ENCODE measurements around the gene PPM1E. TPM values are rescaled to one million over a fixed set of nuclear protein-coding genes. Genes with fewer than 3 reads are reported as not detected.
"Not testable (repeated sequence)": the region's sequence is repeated elsewhere in the genome, so short reads cannot be mapped to it uniquely, and the experiment has no call there.

Gene PPM1E
- total RNA-seq, 1 donor from 2014 or later, result 55.1 TPM

DNA sequence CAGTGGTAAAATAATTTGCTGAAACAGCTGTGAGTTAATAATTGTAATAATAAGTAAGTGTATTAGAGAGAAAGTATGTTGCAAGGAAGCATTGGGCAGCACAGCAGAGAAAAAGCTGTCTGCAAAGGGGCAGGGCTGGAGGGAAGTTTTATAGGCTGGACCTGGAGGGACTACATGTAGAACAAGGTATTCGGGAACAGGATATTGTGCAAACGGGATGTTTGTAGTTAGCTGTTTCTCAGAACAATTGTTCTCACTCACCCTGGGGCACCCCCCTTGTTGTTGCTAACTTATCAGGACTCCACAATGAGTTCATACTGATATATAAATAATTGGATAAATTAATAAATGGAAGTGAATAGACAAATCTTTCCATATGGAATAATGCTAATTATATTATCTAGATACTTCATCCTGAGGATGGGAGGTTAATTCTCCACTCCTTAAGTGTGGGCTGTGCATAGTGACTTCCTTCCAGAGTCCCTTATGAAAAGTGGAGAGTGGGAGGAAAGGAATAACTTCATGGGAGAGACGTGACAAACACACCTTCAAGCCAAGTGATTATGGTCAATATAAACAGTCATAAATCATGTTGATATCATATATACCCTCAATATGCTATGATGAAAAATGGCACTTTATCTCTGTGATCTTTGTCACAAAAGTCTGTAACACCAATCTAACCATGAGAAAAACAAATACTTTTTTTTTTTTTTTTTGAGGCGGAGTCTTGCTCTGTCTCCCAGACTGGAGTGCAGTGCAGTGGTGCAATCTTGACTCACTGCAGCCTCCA is 85.4 kb downstream of the PPM1E start:
- DNase-seq, result no peak

DNA sequence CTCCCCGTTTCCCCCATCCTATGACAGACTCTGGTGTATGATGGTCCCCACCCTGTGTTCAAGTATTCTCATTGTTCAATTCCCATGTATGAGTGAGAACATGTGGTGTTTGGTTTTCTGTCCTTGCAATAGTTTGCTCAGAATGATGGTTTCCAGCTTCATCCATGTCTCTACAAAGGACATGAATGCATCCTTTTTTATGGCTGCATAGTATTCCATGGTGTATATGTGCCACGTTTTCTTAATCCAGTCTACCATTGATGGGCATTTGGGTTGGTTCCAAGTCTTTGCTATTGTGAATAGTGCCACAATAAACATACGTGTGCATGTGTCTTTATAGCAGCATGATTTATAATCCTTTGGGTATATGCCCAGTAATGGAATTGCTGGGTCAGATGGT is 90.8 kb downstream of the PPM1E start:
- DNase-seq, result not testable (repeated sequence)

DNA sequence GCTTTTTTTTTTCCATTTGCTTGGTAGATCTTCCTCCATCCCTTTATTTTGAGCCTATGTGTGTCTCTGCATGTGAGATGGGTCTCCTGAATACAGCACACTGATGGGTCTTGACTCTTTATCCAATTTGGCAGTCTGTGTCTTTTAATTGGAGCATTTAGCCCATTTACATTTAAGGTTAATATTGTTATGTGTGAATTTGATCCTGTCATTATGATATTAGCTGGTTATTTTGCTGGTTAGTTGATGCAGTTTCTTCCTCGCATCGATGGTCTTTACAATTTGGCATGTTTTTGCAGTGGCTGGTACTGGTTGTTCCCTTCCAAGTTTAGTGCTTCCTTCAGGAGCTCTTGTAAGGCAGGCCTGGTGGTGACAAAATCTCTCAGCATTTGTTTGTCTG is 94.5 kb downstream of the PPM1E start:
- DNase-seq, result not testable (repeated sequence)

DNA sequence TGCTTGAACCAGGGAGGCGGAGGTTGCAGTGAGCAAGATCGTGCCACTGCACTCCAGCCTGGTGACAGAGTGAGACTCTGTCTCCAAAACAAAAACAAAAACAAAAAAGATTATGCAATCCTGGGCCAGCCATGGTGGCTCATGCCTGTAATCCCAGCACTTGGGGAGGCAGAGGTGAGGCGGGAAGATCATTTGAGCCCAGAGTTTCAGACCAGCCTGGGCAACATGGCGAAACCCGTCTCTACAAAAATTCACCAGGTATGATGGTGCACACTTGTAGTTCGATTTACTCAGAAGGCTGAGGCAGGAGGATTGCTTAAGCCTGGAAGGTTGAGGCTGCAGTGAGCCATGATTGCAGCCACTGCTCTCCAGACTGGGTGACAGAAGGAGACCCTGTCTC is 109.6 kb downstream of the PPM1E start:
- DNase-seq, result no peak

DNA sequence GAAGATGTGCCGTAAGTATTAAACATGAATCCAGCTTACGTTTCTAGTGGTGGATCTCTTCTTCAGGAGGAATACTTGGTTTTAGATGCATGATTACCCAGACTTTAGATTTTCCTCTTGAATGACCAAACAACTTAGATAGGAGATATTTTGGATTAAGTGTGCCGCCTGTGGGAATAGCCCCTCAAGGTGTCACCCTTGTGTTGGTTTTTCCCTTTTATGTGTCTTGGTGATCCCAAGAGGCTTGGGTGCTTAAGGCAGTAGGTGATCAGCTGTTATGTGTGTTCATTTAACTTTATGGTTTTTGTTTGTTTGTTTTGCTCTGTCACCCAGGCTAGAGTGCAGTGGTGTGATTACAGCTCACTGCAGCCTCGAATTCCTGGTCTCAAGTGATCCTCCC is 115.1 kb downstream of the PPM1E start:
- DNase-seq, result no peak

DNA sequence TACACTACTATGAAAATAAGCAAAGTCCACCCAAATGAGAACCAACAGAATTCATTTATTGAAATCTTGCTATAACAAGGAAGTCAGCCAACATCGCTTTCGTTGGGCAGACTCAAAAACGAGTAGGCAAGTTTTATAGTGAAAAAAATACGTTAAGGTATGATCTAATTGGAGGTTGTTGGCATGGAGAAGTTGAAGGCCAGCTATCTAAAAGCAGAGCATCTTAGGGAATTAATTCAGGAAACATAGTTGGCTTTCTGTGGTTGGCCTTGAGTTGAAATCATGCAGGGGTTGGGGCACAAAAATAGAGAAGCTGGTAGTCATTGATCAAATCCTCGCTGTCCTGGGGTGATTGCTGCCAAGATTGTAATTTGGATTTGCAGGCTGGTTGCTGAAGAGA is 118.3 kb downstream of the PPM1E start:
- DNase-seq, result no peak

DNA sequence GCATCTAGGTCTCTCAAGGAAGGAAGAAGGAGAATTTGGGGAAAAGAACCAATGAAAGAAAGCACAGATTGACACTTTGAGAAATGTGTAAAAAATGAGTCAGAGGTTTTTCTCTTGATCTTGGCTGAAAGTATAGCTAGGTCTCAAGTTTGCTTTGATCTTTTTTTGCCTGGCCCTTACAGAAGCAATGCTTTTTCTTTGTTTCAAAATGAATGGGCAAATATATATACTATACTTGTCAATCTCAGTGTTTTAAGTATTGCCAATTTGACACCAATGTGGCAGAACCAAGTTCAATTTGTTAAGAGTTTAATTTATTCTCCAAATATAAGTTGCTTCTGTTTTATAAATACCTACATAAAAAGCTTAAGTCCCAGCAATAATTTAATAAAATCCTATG is 119.6 kb downstream of the PPM1E start:
- DNase-seq, result no peak

DNA sequence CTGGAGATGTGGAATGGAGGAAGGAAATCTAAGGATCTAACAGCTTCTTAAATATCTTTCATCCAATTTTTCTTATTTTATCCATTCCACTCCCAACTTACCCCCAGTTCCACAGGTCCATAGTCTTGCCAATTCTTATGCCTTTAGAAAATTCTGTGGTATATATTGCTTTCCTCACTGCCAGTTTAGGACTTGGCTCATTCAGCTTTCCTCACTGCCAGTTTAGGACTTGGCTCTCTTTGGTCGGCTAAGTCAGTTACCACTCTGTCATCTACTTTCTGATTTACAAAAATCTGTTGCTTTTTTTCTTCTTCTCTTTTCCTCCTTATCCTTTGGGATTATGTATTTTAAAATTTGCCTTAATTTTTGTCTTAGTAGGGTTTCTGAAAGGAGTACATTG is 128.5 kb downstream of the PPM1E start:
- DNase-seq, result no peak

DNA sequence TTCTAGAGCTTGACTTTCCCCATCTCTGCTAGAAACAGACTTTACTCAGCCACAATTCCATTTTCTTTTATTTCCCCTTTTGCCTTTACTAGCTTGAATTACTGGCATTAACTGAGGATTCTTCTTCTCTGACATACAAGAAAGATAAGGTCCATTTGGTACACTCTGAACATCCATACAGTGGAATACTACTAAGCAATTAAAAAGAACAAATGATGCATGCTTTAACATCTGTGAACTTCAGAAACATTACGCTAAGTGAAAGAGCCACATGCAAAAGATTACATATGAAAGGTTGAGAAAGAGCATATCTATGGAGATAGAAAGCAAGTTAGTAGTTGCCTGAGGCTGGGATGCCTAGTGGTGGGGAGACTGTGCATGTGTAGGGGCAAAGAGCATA is 130.9 kb downstream of the PPM1E start:
- no peak for DNase-seq

DNA sequence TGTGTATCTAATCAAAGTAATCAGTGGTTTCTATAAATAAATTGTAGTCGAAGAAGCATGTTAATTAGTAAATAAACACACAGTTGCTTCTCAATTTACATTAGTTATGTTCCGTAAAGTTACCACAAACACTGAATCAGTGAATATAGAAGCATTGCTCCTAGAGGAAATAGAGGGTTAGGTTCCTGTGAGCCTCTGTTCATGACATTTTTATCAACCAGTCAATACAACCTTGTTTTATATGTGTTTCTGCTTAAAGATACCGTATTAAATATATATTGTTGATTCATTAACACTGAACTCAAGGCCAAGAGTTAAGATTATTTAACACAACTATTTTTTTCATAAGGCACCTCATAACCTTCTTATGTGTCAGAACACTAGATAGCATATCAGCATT is 134.3 kb downstream of the PPM1E start:
- DNase-seq, result no peak

DNA sequence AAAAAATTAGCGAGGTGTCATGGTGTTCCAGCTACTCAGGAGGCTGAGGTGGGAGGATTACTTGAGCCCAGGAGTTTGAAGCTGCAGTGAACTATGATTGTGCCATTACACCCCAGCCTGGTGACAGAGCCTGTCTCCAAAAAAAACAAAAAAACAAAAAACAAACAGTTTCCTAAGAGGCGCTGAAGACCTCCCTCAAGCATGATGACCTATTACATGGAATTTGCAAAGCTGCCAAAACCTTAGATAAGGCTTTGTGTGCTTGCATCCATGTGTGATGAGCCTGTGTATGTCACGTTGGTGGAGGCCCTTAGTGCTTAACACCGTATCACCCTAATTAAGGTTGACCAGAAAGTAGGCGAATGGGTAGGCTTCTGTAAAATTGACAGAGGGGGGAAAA is 143.5 kb downstream of the PPM1E start:
- DNase-seq, result no peak

DNA sequence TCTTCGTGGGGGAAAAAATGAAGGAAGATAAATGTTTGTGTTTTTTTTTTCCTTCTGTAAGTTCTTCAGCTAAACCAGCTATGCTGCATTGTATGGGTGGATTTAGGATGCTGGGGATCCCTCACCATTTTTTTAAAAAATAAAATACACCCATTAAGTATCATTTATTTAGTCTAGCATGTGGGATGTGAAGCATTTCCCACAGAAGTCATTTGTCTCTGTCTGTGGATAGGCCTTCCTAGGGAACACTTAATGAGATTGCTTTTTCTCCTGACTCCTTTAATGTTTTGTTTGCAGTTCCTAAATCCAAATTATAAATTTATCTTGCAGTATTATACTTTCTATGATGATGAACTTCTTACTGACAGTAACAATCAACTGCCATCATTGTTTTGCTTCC is 146.7 kb downstream of the PPM1E start:
- DNase-seq, result no peak

DNA sequence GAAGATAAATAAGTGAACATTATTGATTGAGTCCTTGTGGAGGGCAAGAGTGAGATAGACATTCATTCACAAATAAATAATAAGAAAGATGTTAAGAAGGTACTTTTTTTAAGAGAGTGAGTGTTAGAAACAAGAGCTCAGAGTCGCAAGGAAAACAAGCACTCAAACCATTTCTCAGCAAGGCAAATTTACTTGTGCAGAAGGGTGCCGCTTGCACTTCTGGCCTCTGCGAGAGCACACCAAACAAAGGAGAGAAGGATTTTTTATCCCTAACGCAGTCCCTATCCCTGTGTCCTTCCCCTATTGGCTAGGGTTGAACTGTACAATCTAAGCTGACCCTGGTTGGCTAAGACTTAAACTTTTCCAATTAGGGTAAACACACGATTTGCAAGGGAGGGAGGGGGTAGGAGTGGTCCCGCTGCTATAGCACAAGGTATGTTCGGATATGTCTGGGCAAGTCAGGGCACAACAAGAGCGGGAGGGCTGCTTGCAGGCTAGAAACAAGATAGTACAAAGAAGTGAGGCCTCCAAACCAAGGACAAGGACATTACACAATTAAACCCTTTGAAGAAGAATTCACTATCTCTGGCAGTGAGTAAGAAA is 156.2 kb downstream of the PPM1E start:
- no peak for DNase-seq

DNA sequence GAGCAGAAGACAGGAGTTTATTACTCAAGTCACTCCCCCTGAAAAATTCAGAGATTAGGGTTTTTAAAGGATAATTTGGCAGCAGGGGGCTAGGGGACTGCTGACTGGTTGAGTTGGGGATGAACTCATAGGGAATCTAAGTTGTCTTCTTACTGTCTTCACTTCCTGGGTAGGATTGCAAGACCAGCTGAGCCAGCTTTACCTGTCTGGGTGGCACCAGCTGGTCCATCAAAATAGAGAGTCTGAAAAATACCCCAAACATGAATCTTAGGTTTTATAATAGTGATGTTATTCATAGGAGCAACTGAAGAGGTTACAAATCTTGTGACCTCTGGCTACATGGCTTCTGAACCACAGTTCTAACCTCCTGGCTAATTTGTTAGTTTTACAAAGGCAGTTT is 157.9 kb downstream of the PPM1E start:
- no peak for DNase-seq

DNA sequence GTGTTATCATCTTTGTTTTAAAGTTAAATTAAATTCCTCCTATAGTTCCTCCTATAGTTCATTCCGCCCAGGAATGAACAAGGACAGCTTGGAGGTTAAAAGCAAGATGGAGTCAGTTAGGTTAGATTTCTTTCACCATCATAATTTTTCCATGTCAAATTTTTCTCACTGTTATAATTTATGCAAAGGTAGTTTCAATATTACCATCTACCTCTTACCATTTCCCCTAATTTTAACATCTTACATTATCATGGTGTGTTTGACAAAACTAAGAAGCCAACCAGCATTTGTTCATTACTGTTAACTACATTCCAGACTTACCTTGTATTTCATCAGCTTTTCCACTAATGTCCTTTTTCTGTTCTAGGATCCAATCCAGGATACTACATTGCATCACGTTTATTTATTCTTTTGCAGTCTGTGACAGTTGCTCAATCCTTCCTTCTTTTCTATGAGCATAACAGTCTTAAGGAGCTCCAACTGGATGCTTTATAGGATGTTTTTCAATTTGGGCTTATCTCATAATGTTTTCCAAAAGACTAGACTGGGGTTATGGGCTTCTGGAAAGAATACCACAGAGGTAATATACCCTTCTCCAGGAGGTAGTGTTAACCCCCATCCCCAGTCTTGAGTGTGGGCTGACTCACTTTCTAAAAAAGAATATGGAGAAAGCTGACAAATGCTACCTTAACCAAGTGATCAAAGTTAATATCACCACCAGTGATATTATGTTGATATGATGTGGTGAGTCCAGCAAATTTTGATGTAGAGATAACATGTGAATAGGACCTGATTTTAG is 158.5 kb downstream of the PPM1E start:
- DNase-seq, result no peak

DNA sequence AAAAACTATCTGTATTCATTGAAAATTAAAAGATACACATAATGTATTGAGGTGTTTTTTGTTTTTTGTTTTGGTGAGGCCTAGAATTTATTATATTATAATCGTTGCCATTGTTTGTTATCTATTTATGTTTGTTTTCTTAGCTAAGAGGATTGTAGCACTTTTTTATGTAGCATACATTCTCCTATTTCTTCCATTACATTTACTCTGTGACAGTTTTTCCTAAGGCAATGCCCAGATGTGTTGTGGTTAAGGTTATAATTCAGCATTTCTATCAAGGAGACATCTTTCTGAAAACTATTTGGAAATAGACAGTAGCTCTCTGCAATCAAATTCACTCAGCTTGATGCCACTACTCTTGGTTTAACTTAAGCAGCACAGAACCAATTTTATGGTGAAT is 161.6 kb downstream of the PPM1E start:
- no peak for DNase-seq

DNA sequence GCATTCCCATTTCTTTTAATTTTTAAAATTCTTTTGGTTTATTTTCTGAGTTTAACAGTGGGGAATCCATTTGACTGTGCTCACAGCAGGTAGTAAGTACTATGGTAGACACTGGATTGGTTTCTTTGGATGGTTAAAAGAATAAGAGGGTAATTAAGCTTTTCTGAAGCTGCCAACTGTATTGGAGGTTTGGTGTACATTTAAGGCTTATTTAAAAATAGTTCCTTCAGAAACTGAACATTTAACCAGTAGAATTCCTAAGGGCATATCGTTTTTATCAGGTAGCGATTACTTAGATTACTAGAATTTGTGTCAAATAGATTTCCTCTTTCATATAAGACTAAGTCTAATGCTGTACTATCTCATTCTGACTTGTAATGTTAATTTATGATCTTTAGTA is 162.4 kb downstream of the PPM1E start:
- DNase-seq, result no peak

DNA sequence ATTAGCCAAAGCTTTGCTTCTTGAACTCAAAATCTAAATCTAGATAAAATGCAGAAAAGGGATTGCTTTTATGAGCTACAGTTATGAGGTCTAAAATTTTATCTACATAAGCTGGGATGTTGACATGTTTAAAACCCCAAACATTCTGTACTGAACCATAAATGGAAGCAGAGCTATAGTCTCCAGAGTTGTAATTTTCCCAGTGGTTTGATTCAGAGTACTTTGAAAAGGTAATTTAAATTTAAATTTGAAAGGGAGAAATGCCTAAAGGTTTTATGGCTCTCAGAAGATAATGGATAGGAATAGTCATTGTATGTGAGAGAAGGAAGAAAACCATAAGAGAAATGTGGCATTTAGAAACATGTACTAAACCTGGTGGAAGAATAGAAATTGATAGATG is 163.2 kb downstream of the PPM1E start:
- DNase-seq, result no peak

DNA sequence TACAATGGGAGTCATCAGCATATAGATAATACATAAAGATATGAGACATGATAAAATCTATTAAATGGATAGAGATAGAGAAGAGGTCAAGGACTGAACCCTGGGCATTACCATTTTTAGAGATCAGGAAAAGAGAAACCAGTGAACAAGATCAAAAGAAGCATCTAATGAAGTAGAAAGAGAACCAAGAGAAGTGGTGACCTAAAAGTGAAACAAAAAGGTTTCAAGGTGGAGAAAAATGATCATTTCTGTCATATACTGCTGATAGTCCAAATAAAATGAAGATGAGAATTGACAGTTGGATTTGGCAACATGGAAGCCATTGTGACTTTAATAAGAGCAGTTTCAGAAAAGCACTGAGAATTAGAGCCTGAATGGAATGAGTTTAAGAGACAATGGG is 165.1 kb downstream of the PPM1E start:
- no peak for DNase-seq

DNA sequence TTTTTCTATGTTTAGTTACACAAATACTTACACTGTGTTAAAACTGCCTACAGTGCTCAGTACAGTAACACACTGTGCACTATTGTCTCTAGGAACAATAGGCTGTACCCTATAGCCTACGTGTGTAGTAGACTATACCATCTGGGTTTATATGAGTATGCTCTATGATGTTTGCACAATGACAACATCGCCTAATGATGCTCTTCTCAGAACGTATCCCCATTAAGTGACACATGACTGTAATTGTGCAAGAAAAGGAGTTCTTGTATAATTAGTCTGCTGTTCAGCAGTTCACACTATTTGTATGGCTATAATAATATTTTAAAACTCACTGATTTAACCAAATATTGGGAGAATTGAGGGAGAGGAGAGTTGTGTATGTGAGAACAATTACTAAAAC is 177.3 kb downstream of the PPM1E start:
- no peak for DNase-seq

DNA sequence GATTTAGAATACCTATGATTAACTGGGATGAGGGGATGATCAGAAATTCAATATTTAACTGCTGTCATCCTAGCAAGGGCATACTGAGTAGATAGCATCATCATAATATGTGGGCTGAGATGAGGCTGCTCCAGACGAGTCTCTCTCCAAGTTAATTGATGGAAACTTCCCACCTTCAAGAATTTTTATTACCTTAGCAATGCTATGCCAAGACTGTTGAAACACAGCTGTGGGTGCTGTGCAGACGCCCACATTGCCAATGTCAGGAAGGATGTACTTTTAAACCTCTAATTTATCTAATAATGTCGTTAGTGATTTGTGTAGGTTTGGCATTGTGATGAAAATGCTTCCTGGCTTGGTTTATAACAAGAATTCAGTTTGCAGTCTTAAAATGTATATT is 180.6 kb downstream of the PPM1E start:
- DNase-seq, result no peak

DNA sequence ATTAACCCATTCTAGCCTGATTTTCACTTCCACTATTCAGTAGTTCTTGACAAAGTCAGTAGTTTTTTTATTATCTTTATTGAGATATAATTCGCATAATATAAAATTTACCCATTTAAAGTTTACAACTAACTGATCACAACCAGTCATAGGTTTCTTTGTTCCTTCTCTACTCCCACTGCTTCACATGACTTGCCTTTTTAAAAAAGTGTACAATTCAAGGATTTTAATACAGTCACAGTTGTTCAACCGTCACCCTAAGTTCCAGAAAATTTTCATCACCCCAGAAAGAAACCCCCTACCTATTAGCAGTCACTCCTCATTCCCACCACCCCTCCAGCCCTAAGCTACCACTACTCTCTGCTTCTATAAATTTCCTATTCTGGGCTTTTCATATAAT is 188.5 kb downstream of the PPM1E start:
- no peak for DNase-seq

DNA sequence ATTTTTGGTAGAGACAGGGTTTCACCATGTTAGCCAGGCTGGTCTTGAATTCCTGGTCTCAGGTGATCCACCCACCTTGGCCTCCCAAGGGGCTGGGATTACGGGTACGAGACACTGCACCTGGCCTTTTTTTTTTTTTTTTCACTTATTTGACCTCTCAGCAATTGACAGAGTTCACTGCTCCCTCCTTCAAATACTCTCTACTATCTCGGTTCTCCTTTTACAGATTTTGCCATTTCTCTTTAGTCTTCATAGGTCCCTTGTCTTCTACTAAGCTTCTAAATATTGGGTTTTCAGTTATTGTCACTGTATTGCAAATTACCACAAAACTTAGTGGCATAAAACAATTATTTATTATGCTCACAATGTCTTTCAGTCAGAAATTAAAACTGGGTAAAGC is 191.8 kb downstream of the PPM1E start:
- no peak for DNase-seq

DNA sequence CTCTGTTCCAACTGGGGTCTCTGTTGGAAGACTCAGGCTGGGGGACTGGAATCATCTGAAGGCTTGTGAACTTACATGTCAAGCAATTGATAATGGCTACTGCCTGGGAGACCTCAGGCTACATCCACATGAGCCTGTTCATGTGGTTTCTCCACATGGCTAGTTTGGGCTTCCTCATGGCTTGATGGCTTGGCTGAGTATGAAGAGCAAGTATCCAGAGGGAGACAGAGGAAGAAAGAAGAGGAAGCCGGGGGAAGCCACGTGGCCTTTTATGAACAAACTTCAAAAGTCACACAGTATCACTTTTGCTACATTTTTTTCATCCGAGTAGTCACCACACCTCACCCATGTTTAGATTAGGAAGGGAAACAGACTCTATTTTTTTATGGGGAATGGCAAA is 192.2 kb downstream of the PPM1E start:
- no peak for DNase-seq
